ENCODE data around the gene APH1A. TPM values are rescaled to one million over a fixed set of nuclear protein-coding genes. Genes with fewer than 3 reads are reported as not detected.
A peak's percentile ranks its signal among the peaks of the same experiment; 100 is the strongest.

The APH1A gene
- total and polyA plus RNA-seq, 9 of the 15 experiments (the other 6 are each of a cell fraction or from before 2014, with no cell fraction given) = 5.6 to 123 (median 77.0) TPM

DNA sequence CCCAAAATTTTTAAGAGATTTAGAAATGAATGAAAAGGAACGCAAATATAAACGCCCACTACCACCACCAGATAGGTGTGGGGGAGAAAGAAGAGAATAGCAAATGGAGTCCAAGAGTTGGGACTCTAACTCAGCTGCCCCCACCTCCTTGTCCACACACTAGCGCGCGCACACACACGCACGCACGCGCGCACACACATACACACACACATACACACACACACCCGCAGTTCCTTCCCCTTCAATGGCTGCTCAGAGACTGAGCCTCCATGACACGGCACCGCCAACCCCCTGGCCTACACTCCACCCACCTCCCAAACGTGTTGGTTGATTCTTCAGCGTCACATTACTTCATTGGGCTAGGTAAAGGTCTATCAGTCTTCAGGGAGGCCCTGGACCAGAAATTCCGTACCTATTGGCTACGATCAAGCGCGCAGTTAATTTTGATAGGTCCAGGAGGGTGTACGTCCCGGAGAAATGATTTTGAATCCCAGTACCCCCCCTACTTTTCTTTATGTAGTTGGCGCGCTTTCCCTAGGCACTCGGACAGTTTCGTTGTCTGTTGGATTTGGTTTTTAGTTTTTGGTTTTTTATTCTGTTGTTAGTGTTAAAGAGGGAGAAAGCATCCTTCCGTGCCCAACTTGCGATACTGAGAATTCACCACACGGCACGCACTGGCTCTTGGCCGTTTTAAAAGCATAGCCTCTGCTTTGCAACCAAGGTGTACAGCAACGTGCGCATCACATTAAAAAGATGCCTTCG lies 32.8 kb downstream of the APH1A start, which contains the start of gene ANP32E (continued):
- TF ChIP-seq, protein P1, sequence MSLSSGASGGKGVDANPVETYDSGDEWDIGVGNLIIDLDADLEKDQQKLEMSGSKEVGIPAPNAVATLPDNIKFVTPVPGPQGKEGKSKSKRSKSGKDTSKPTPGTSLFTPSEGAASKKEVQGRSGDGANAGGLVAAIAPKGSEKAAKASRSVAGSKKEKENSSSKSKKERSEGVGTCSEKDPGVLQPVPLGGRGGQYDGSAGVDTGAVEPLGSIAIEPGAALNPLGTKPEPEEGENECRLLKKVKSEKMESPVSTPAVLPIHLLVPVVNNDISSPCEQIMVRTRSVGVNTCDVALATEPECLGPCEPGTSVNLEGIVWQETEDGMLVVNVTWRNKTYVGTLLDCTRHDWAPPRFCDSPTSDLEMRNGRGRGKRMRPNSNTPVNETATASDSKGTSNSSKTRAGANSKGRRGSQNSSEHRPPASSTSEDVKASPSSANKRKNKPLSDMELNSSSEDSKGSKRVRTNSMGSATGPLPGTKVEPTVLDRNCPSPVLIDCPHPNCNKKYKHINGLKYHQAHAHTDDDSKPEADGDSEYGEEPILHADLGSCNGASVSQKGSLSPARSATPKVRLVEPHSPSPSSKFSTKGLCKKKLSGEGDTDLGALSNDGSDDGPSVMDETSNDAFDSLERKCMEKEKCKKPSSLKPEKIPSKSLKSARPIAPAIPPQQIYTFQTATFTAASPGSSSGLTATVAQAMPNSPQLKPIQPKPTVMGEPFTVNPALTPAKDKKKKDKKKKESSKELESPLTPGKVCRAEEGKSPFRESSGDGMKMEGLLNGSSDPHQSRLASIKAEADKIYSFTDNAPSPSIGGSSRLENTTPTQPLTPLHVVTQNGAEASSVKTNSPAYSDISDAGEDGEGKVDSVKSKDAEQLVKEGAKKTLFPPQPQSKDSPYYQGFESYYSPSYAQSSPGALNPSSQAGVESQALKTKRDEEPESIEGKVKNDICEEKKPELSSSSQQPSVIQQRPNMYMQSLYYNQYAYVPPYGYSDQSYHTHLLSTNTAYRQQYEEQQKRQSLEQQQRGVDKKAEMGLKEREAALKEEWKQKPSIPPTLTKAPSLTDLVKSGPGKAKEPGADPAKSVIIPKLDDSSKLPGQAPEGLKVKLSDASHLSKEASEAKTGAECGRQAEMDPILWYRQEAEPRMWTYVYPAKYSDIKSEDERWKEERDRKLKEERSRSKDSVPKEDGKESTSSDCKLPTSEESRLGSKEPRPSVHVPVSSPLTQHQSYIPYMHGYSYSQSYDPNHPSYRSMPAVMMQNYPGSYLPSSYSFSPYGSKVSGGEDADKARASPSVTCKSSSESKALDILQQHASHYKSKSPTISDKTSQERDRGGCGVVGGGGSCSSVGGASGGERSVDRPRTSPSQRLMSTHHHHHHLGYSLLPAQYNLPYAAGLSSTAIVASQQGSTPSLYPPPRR (CRISPR knock-in tag; IDR thresholded peaks at IDR 0.05; ENCODE audit: borderline replicate concordance) = no peak
- TF ChIP-seq ZNF253 (CRISPR knock-in tag; conservative IDR thresholded peaks at IDR 0.05) = no peak
- no peak for TF ChIP-seq MAFF (IDR thresholded peaks at IDR 0.05; ENCODE audit: low read length)
- TF ChIP-seq, protein P2, sequence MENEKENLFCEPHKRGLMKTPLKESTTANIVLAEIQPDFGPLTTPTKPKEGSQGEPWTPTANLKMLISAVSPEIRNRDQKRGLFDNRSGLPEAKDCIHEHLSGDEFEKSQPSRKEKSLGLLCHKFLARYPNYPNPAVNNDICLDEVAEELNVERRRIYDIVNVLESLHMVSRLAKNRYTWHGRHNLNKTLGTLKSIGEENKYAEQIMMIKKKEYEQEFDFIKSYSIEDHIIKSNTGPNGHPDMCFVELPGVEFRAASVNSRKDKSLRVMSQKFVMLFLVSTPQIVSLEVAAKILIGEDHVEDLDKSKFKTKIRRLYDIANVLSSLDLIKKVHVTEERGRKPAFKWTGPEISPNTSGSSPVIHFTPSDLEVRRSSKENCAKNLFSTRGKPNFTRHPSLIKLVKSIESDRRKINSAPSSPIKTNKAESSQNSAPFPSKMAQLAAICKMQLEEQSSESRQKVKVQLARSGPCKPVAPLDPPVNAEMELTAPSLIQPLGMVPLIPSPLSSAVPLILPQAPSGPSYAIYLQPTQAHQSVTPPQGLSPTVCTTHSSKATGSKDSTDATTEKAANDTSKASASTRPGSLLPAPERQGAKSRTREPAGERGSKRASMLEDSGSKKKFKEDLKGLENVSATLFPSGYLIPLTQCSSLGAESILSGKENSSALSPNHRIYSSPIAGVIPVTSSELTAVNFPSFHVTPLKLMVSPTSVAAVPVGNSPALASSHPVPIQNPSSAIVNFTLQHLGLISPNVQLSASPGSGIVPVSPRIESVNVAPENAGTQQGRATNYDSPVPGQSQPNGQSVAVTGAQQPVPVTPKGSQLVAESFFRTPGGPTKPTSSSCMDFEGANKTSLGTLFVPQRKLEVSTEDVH (IDR thresholded peaks at IDR 0.05; ENCODE audit: low read depth, partially characterized antibody) = peak; percentile 96
- peak; percentile 77; the same call in 1 of the 2 replicates for TF ChIP-seq GTF2F1 (IDR thresholded peaks at IDR 0.05; ENCODE audit: low read depth, low read length)
- no peak for TF ChIP-seq ZNF780A (CRISPR knock-in tag; IDR thresholded peaks at IDR 0.05)
- no peak for TF ChIP-seq SIX5 (IDR thresholded peaks at IDR 0.05; ENCODE audit: borderline replicate concordance in 1 of 2, insufficient read depth in 1 of 2, low read depth in 1 of 2, low read length in 2 of 2)
- peak; percentile 78 for TF ChIP-seq SMARCA5 (IDR thresholded peaks at IDR 0.05)
- no peak for TF ChIP-seq ZNF444 (CRISPR knock-in tag; IDR thresholded peaks at IDR 0.05)
- TF ChIP-seq, protein P3, sequence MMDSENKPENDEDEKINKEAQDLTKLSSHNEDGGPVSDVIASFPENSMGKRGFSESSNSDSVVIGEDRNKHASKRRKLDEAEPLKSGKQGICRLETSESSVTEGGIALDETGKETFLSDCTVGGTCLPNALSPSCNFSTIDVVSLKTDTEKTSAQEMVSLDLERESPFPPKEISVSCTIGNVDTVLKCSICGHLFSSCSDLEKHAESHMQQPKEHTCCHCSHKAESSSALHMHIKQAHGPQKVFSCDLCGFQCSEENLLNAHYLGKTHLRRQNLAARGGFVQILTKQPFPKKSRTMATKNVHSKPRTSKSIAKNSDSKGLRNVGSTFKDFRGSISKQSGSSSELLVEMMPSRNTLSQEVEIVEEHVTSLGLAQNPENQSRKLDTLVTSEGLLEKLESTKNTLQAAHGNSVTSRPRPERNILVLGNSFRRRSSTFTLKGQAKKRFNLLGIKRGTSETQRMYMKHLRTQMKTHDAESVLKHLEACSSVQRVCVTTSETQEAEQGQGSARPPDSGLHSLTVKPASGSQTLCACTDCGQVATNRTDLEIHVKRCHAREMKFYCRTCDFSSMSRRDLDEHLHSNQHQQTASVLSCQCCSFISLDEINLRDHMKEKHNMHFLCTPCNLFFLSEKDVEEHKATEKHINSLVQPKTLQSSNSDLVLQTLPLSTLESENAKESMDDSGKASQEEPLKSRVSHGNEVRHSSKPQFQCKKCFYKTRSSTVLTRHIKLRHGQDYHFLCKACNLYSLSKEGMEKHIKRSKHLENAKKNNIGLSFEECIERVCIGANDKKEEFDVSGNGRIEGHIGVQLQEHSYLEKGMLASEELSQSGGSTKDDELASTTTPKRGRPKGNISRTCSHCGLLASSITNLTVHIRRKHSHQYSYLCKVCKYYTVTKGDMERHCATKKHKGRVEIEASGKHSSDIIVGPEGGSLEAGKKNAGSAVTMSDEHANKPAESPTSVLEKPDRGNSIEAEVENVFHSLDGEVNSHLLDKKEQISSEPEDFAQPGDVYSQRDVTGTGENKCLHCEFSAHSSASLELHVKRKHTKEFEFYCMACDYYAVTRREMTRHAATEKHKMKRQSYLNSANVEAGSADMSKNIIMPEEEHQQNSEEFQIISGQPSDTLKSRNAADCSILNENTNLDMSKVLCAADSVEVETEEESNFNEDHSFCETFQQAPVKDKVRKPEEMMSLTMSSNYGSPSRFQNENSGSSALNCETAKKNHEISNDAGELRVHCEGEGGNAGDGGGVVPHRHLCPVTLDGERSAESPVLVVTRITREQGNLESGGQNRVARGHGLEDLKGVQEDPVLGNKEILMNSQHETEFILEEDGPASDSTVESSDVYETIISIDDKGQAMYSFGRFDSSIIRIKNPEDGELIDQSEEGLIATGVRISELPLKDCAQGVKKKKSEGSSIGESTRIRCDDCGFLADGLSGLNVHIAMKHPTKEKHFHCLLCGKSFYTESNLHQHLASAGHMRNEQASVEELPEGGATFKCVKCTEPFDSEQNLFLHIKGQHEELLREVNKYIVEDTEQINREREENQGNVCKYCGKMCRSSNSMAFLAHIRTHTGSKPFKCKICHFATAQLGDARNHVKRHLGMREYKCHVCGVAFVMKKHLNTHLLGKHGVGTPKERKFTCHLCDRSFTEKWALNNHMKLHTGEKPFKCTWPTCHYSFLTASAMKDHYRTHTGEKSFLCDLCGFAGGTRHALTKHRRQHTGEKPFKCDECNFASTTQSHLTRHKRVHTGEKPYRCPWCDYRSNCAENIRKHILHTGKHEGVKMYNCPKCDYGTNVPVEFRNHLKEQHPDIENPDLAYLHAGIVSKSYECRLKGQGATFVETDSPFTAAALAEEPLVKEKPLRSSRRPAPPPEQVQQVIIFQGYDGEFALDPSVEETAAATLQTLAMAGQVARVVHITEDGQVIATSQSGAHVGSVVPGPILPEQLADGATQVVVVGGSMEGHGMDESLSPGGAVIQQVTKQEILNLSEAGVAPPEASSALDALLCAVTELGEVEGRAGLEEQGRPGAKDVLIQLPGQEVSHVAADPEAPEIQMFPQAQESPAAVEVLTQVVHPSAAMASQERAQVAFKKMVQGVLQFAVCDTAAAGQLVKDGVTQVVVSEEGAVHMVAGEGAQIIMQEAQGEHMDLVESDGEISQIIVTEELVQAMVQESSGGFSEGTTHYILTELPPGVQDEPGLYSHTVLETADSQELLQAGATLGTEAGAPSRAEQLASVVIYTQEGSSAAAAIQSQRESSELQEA (IDR thresholded peaks at IDR 0.05; ENCODE audit: low read depth) = no peak
- TF ChIP-seq TCF3 (CRISPR knock-in tag; IDR thresholded peaks at IDR 0.05) = no peak

All from K562 (cell line).